ENCODE results near the gene NHLRC4. TPM values are rescaled to one million over a fixed set of nuclear protein-coding genes. Genes with fewer than 3 reads are reported as not detected.

The NHLRC4 gene
- total and polyA plus RNA-seq, 2 of the 8 experiments (the other 6 are each of a cell fraction or from before 2014, with no cell fraction given): 0.60 to 0.76 TPM

DNA sequence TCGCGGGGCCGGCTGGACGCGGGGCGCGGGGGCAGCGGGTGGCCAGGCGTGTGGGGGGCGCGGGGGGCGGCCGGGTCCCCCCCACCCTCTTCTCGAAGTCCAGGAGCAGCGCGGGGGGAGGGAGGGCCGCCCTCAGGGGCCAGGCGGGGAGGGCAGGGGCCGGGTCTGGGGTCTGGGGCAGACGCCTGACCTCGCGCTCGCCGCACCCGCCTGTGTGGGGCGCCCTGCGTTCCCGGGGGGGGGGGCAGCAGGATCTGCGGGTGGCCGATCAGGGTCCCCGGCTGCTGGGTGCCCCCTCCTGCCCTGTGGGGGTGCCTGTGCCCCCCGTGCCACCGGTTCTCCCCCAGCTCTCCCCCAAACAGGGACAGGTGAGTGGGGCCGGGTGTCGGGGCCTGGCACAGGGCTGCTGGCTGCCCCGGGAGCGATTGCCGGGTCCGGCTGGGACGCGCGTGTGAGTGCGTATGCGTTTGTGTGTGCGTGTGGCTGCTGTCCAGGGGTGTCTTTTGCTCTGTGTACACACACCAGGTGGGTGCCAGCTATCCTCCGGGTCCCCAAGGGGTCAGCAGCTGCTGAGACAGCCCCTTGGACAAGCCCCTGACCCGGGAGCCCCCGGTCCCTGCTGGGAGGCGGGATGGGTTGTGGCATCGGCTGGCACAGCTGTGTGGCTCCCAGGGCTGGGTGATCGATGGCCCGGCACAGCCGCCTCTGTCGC, 5.9 kb upstream of the NHLRC4 start:
- Histone ChIP-seq H2BK120ac (replicated peaks; ENCODE audit: low read depth, low read length) (no peak overlapping the region), H3K23me2 (ENCODE audit: low read depth, low read length) (peaks cover 9% of the 10 kb centered on the region), H3K4ac (replicated peaks; ENCODE audit: insufficient read length, low read depth, low read length) (no peak overlapping the region), H4K5ac (ENCODE audit: insufficient read length, low read depth, low read length) (no peak overlapping the region), H2BK12ac (ENCODE audit: low read depth, low read length) (no peak overlapping the region), H3K79me2 (ENCODE audit: control insufficient read depth in 1 of 2, insufficient read depth in 2 of 2, low read length in 2 of 2) (no peaks in the 10 kb centered on the region), H3K4me2 (ENCODE audit: insufficient read depth in 1 of 2, low read depth in 2 of 2, low read length in 2 of 2) (peak overlapping the region in 1 of 2 experiments; percentile 64; a peak in 1 of 4 replicates), H3K56ac (replicated peaks; ENCODE audit: insufficient read length, low read depth, low read length) (no peak overlapping the region), H3K9me3 (ENCODE audit: insufficient read depth in 2 of 2, low read depth in 1 of 2, low read length in 1 of 2) (no peaks in the 10 kb centered on the region), H4K20me1 (replicated peaks in 1 of 2; ENCODE audit: control insufficient read depth in 1 of 2, insufficient read depth in 2 of 2, low read length in 2 of 2) (peaks cover 0 to 3% of the 10 kb centered on the region in 2 experiments), H3K23ac (ENCODE audit: insufficient read length) (no peak overlapping the region), H3K36me3 (ENCODE audit: control insufficient read depth in 2 of 4, insufficient read depth in 4 of 4, low read length in 3 of 4) (no peaks in the 10 kb centered on the region; a peak in 1 of 8 replicates), H2BK5ac (ENCODE audit: low read depth, low read length) (no peak overlapping the region), H3K27me3 (replicated peaks in 1 of 4; ENCODE audit: control insufficient read depth in 3 of 4, extremely low read depth in 1 of 4, insufficient read depth in 3 of 4, low read length in 3 of 4) (peaks cover 22 to 40% (median 32%) of the 10 kb centered on the region in 4 experiments; a peak in 6 of 7 replicates), H3K9ac (replicated peaks in 1 of 4; ENCODE audit: extremely low read depth in 1 of 4, low read depth in 3 of 4, low read length in 3 of 4) (no peak overlapping the region), H4K91ac (replicated peaks; ENCODE audit: insufficient read length, low read length) (no peak overlapping the region), H2AK5ac (ENCODE audit: low read depth, low read length) (no peak overlapping the region), H2AFZ (ENCODE audit: low read length) (no peak overlapping the region), H3K18ac (ENCODE audit: extremely low read depth, low read length) (no peak overlapping the region), H3K4me1 (replicated peaks in 1 of 4; ENCODE audit: control insufficient read depth in 3 of 4, insufficient read depth in 4 of 4, low read length in 3 of 4) (peaks cover 0 to 14% (median 3%) of the 10 kb centered on the region in 4 experiments; a peak in 4 of 7 replicates), H3K4me3 (ENCODE audit: extremely low read depth in 1 of 4, insufficient read depth in 2 of 4, low read depth in 3 of 4, low read length in 4 of 4) (peak overlapping the region in 2 of 4 experiments; percentile 8 to 54; a peak in 3 of 8 replicates), H4K8ac (ENCODE audit: extremely low read depth, insufficient read depth, low read length) (no peak overlapping the region; the same call in 1 of the 2 replicates), H2BK20ac (ENCODE audit: low read length) (no peak overlapping the region), H3K79me1 (ENCODE audit: low read depth, low read length) (no peaks in the 10 kb centered on the region; the same call in 1 of the 2 replicates), H3K27ac (ENCODE audit: low read depth, low read length) (no peak overlapping the region), H2BK15ac (ENCODE audit: low read length) (no peak overlapping the region), H3K14ac (ENCODE audit: insufficient read length) (no peak overlapping the region)
- POLR2A ChIA-PET (ENCODE audit: partially characterized antibody): interaction anchor here (0.9 kb wide), 1 partner anchor 31 kb away, joined by 3 read pairs; no protein-coding TSS in a partner anchor
- 90% methylated on average over 18 of the region's 54 CpGs; no CpG with 5 or more reads in 1 of the 2 experiments for WGBS, 2 experiments (ENCODE audit: extremely low coverage in 1 of 2, insufficient coverage in 1 of 2, insufficient read length in 1 of 2, insufficient replicate concordance in 2 of 2, low coverage in 1 of 2, low lambda C conversion rate in 2 of 2, missing lambda C conversion rate in 1 of 2)
- CTCF ChIA-PET (ENCODE audit: partially characterized antibody): interaction anchor here (1.0 to 1.4 kb wide), 2 partner anchors 22 to 70 kb away, joined by 3 to 4 read pairs; no protein-coding TSS in a partner anchor
- DNase-seq (ENCODE audit: low read depth in 1 of 2, low spot score in 2 of 2) (no peak), FAIRE-seq (no peak)
- TF ChIP-seq BACH1 (IDR thresholded peaks at IDR 0.05; ENCODE audit: low read length): no peak
- TF ChIP-seq KDM4A (IDR thresholded peaks at IDR 0.05; ENCODE audit: low read depth, low read length, severe bottlenecking): no peak
- TF ChIP-seq SRF (IDR thresholded peaks at IDR 0.05; ENCODE audit: low read depth, low read length): no peak
- TF ChIP-seq PHF8 (conservative IDR thresholded peaks at IDR 0.05; ENCODE audit: low read depth, low read length): no peak
- TF ChIP-seq RXRA (IDR thresholded peaks at IDR 0.05; ENCODE audit: insufficient read depth, low read depth, low read length): no peak
- no peak for TF ChIP-seq CBX5 (IDR thresholded peaks at IDR 0.05; ENCODE audit: low read depth, low read length)
- TF ChIP-seq TAF7 (optimal IDR thresholded peaks at IDR 0.05; ENCODE audit: borderline replicate concordance, low read depth, low read length): no peak
- no peak for TF ChIP-seq E2F6 (IDR thresholded peaks at IDR 0.05)
- no peak for TF ChIP-seq BRCA1 (IDR thresholded peaks at IDR 0.05; ENCODE audit: low read depth, low read length)
- TF ChIP-seq HDAC6 (IDR thresholded peaks at IDR 0.05; ENCODE audit: low read depth, low read length): no peak
- TF ChIP-seq RAD21 (IDR thresholded peaks at IDR 0.05 in 1 of 2, conservative IDR thresholded peaks at IDR 0.05 in 1 of 2; ENCODE audit: low read depth in 2 of 2, low read length in 2 of 2): no peak

Data from H1 (cell line).